PC-9 (cell line): Measurements from ENCODE around the gene ASTN2. TPM values are rescaled to one million over a fixed set of nuclear protein-coding genes. Genes with fewer than 3 reads are reported as not detected.
A peak's percentile ranks its signal among the peaks of the same experiment; 100 is the strongest.

ENCODE experiments used
- BruUV-seq: library from RNA; stranded (reverse); fragments of 400-500 nt; replicated peaks from 2 replicates; lab custom pipeline; 2021; lab: Mats Ljungman, UMichigan
- CTCF ChIA-PET: fragments of 300-600 bp; sonication (Branson Sonifier 250); formaldehyde crosslinking; loops from one replicate; lab custom pipeline; 2022; ENCODE audit warnings: antibody characterized with exemption; lab: Charles Lee
- POLR2A ChIA-PET: fragments of 300-600 bp; sonication (Branson Sonifier 250); formaldehyde crosslinking; loops from one replicate; lab custom pipeline; 2022; ENCODE audit warnings: antibody characterized with exemption; ENCODE audit not compliant: unreplicated experiment; lab: Charles Lee
- DNase-seq, 2 experiments: peaks; one replicate each; pipeline versions ENCODE4 v3.0.0 to v3.0.0-alpha.2; 2015 to 2022; ENCODE audit warnings: mixed read lengths in 1 of 2
- H2AFZ ChIP-seq: fragments of 200-600 bp; sonication (generic); 2 replicates; pipeline ENCODE4 v1.8.1; 2017; ENCODE audit warnings: antibody characterized with exemption
- H3F3A ChIP-seq: fragments of 200-600 bp; sonication (generic); 2 replicates; pipeline ENCODE4 v1.8.1; 2017; ENCODE audit warnings: antibody characterized with exemption, mild to moderate bottlenecking, low read depth; ENCODE audit not compliant: insufficient read depth
- H3K27ac ChIP-seq: fragments of 200-600 bp; sonication (generic); 2 replicates; pipeline ENCODE4 v1.6.1; 2016; ENCODE audit warnings: mixed run types
- H3K27me3 ChIP-seq: fragments of 200-600 bp; sonication (generic); 2 replicates; pipeline ENCODE4 v1.6.1; 2016; ENCODE audit warnings: low read depth, mixed run types; ENCODE audit not compliant: insufficient read depth
- H3K36me3 ChIP-seq: fragments of 200-600 bp; sonication (generic); 2 replicates; pipeline ENCODE4 v1.6.1; 2016; ENCODE audit warnings: low read depth, mixed run types
- H3K4me1 ChIP-seq: fragments of 200-600 bp; sonication (generic); replicated peaks from 2 replicates; pipeline ENCODE4 v1.6.1; 2016; ENCODE audit warnings: mixed run types; ENCODE audit not compliant: insufficient read depth
- H3K4me2 ChIP-seq: fragments of 200-600 bp; sonication (generic); 2 replicates; pipeline ENCODE4 v1.6.1; 2017; ENCODE audit warnings: mixed run types
- H3K4me3 ChIP-seq: fragments of 200-600 bp; sonication (generic); 2 replicates; pipeline ENCODE4 v1.6.1; 2016; ENCODE audit warnings: mixed run types
- H3K79me2 ChIP-seq: fragments of 200-600 bp; sonication (generic); 2 replicates; pipeline ENCODE4 v1.6.1; 2017; ENCODE audit warnings: low read depth, mixed run types
- H3K9me2 ChIP-seq: fragments of 200-600 bp; sonication (generic); 2 replicates; pipeline ENCODE4 v1.8.1; 2017; ENCODE audit warnings: mild to moderate bottlenecking; ENCODE audit not compliant: insufficient read depth
- H3K9me3 ChIP-seq: fragments of 200-600 bp; sonication (generic); 2 replicates; pipeline ENCODE4 v1.8.1; 2016; ENCODE audit warnings: low read depth; ENCODE audit not compliant: insufficient read depth
- H4K20me1 ChIP-seq: fragments of 200-600 bp; sonication (generic); 2 replicates; pipeline ENCODE4 v1.8.1; 2017; ENCODE audit not compliant: insufficient read depth
- EZH2 ChIP-seq: fragments of 200-600 bp; sonication (generic); IDR thresholded peaks from 2 replicates; pipeline ENCODE4 v1.8.0; 2017; ENCODE audit warnings: antibody characterized with exemption, low read depth
- intact Hi-C: fragments of 100-400 bp; cut with micrococcal nuclease; formaldehyde crosslinking; loops from one replicate; pipeline ENCODE4 v1.10.0; 2022; ENCODE audit not compliant: unreplicated experiment
- total RNA-seq: library from RNA; stranded (reverse); gene quantifications from 2 replicates; pipeline ENCODE4 v1.2.3, GENCODE V29; 2021
- TF ChIP-seq, protein P1 (sequence below): fragments of 200-600 bp; sonication (generic); conservative IDR thresholded peaks from 2 replicates; pipeline ENCODE4 v1.6.1; 2017; ENCODE audit warnings: mixed run types, antibody characterized with exemption, mild to moderate bottlenecking, moderate library complexity

ASTN2 gene
- total RNA-seq, 1 experiment from 2014 or later = 6.2 TPM

DNA sequence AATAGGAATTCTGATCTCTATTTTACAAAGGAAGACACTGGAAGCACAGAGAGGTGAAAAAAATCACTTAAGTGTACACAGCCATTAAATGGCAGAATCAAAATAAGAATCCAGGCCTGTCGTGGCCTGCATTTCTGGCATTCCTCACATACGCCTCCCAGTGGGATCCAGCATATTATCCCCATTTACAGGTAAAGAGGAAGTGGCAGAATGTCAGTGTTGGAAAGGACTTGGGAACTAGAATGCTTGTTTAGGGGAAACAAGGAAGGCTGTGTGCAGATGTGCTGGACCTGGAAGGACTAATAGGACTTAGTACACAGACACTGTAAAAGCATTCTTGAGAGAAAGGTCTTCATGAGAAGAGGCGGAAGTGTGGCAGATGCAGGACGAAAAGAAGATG, 486.0 kb downstream of the ASTN2 start:
- Histone ChIP-seq H3K4me3 (no peak overlapping the region), H3F3A (no peaks in the 10 kb centered on the region), H3K27me3 (no peaks in the 10 kb centered on the region), H3K9me2 (no peaks in the 10 kb centered on the region), H3K4me2 (no peak overlapping the region), H4K20me1 (no peaks in the 10 kb centered on the region), H3K79me2 (no peaks in the 10 kb centered on the region), H3K9me3 (no peaks in the 10 kb centered on the region), H3K36me3 (no peaks in the 10 kb centered on the region), H3K4me1 (no peaks in the 10 kb centered on the region; the same call in 1 of the 2 replicates), H2AFZ (no peak overlapping the region), H3K27ac (no peak overlapping the region)
- TF ChIP-seq, protein P1, sequence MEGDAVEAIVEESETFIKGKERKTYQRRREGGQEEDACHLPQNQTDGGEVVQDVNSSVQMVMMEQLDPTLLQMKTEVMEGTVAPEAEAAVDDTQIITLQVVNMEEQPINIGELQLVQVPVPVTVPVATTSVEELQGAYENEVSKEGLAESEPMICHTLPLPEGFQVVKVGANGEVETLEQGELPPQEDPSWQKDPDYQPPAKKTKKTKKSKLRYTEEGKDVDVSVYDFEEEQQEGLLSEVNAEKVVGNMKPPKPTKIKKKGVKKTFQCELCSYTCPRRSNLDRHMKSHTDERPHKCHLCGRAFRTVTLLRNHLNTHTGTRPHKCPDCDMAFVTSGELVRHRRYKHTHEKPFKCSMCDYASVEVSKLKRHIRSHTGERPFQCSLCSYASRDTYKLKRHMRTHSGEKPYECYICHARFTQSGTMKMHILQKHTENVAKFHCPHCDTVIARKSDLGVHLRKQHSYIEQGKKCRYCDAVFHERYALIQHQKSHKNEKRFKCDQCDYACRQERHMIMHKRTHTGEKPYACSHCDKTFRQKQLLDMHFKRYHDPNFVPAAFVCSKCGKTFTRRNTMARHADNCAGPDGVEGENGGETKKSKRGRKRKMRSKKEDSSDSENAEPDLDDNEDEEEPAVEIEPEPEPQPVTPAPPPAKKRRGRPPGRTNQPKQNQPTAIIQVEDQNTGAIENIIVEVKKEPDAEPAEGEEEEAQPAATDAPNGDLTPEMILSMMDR = no peak
- TF ChIP-seq EZH2 = no peak
- peak in 1 of 2 experiments; percentile 16 for DNase-seq
- ChIA-PET CTCF (no interaction called here), POLR2A (no interaction called here)
- BruUV-seq = no TSS peak
- intact Hi-C loops = no loop called here

DNA sequence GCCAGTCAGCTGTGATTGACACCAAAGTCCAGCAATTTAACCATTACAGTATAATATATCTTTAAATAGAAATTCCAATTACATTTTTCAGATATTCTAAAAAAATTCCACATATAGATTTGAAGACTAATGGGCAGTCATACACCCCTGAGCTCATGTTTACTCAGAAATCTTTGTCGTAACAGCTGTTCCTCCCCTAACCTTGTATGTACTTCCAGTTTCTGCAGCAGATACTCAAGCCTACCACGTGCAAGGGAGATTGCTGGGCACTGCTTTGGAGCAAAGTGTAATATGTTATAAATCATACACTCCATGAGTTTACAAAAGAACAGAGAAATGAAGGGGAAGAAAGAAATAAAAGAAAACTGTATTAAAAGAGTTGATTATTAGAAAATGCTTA, 486.6 kb downstream of the ASTN2 start:
- TF ChIP-seq, protein P1 = no peak
- intact Hi-C loops = no loop called here
- Histone ChIP-seq H3K79me2 (no peaks in the 10 kb centered on the region), H3K27ac (no peak overlapping the region), H3K4me1 (no peaks in the 10 kb centered on the region; the same call in 1 of the 2 replicates), H2AFZ (no peak overlapping the region), H3K4me3 (no peak overlapping the region), H3K4me2 (no peak overlapping the region), H3F3A (no peaks in the 10 kb centered on the region), H4K20me1 (no peaks in the 10 kb centered on the region), H3K27me3 (no peaks in the 10 kb centered on the region), H3K9me2 (no peaks in the 10 kb centered on the region), H3K36me3 (no peaks in the 10 kb centered on the region), H3K9me3 (no peaks in the 10 kb centered on the region)
- POLR2A ChIA-PET = no interaction called here
- CTCF ChIA-PET = no interaction called here
- no TSS peak for BruUV-seq
- DNase-seq = no peak

DNA sequence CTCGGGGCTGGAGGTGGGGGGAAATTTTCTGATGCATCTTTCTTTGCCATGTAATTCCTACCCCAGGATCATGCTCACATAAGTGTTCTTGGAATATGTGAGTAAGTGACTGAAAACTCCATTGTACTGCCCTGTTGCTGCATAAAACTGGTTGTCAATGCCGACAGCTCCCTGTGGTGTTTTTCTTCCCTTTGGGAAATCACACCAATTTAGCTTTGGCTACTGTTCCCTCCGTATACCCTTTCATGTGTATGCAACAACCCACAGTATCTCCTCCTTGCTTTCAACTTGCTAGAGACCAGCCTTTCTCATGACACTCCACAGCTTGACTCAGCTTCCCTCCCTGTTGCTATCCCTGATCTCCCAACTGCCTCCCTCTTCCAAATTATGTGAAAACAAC, 487.1 kb downstream of the ASTN2 start:
- no peaks in the 10 kb centered on the region for H3K9me2 ChIP-seq
- no peaks in the 10 kb centered on the region; the same call in 1 of the 2 replicates for H3K4me1 ChIP-seq
- no peaks in the 10 kb centered on the region for H3K27me3 ChIP-seq
- H3K79me2 ChIP-seq = no peaks in the 10 kb centered on the region
- no peaks in the 10 kb centered on the region for H4K20me1 ChIP-seq
- POLR2A ChIA-PET = no interaction called here
- no peaks in the 10 kb centered on the region for H3F3A ChIP-seq
- no peaks in the 10 kb centered on the region for H3K9me3 ChIP-seq
- no peak overlapping the region for H3K4me2 ChIP-seq
- CTCF ChIA-PET = interaction anchor here (0.6 kb wide), 1 partner anchor 1152 kb away, joined by 4 read pairs; no protein-coding TSS in a partner anchor
- no peak for DNase-seq
- BruUV-seq = no TSS peak
- intact Hi-C loops = no loop called here
- H2AFZ ChIP-seq = no peak overlapping the region
- no peak for TF ChIP-seq EZH2
- TF ChIP-seq, protein P1 = no peak
- H3K36me3 ChIP-seq = no peaks in the 10 kb centered on the region
- H3K27ac ChIP-seq = no peak overlapping the region
- H3K4me3 ChIP-seq = no peak overlapping the region
